ENCODE results near the gene ERI3. TPM values are rescaled to one million over a fixed set of nuclear protein-coding genes. Genes with fewer than 3 reads are reported as not detected.

ERI3 gene
- total RNA-seq, 1 donor from 2014 or later = 37.9 TPM

- ChIA-PET CTCF (no interaction called here), POLR2A (no interaction called here)
- H3K9me3 Mint-ChIP-seq = no peaks in the 10 kb centered on the region
- no peaks in the 10 kb centered on the region for H3K4me1 Mint-ChIP-seq
- no peak for TF ChIP-seq CTCF (IDR thresholded peaks at IDR 0.05)
- peaks cover 82% of the 10 kb centered on the region for H3K36me3 Mint-ChIP-seq (ENCODE audit: low read depth)
- intact Hi-C loops (cut with micrococcal nuclease) = no loop called here
- no peak overlapping the region for H3K27ac Mint-ChIP-seq
- no peak for DNase-seq
- no peaks in the 10 kb centered on the region for H3K27me3 Mint-ChIP-seq
- H3K4me3 Mint-ChIP-seq = no peak overlapping the region
- no peak for ATAC-seq (ENCODE audit: low read depth)
These were observed 45.1 kb downstream of the ERI3 start for GRCh38 chr1:44310006-44310405.

- H3K36me3 Mint-ChIP-seq (ENCODE audit: low read depth) = peaks cover 88% of the 10 kb centered on the region
- no peak overlapping the region for H3K27ac Mint-ChIP-seq
- no peaks in the 10 kb centered on the region for H3K4me1 Mint-ChIP-seq
- ChIA-PET CTCF (no interaction called here), POLR2A (no interaction called here)
- intact Hi-C loops (cut with micrococcal nuclease) = no loop called here
- no peak for ATAC-seq (ENCODE audit: low read depth)
- TF ChIP-seq CTCF (IDR thresholded peaks at IDR 0.05) = no peak
- H3K9me3 Mint-ChIP-seq = no peaks in the 10 kb centered on the region
- no peaks in the 10 kb centered on the region for H3K27me3 Mint-ChIP-seq
- no peak overlapping the region for H3K4me3 Mint-ChIP-seq
- no peak for DNase-seq
These were observed 49.1 kb downstream of the ERI3 start for GRCh38 chr1:44305962-44306422.

- Mint-ChIP-seq H3K4me3 (no peak overlapping the region), H3K27me3 (no peaks in the 10 kb centered on the region), H3K36me3 (ENCODE audit: low read depth) (peaks cover 78% of the 10 kb centered on the region), H3K4me1 (no peaks in the 10 kb centered on the region), H3K27ac (no peak overlapping the region), H3K9me3 (no peaks in the 10 kb centered on the region)
- ChIA-PET POLR2A (no interaction called here), CTCF (no interaction called here)
- DNase-seq (no peak), ATAC-seq (ENCODE audit: low read depth) (no peak)
- no peak for TF ChIP-seq CTCF (IDR thresholded peaks at IDR 0.05)
- intact Hi-C loops (cut with micrococcal nuclease) = no loop called here
These were observed 51.5 kb downstream of the ERI3 start for GRCh38 chr1:44303532-44303931.

- ChIA-PET POLR2A (no interaction called here), CTCF (no interaction called here)
- no peak for TF ChIP-seq CTCF (IDR thresholded peaks at IDR 0.05)
- intact Hi-C loops (cut with micrococcal nuclease) = no loop called here
- Mint-ChIP-seq H3K27me3 (no peaks in the 10 kb centered on the region), H3K27ac (no peak overlapping the region), H3K4me3 (no peak overlapping the region), H3K4me1 (no peaks in the 10 kb centered on the region), H3K36me3 (ENCODE audit: low read depth) (peaks cover 75% of the 10 kb centered on the region), H3K9me3 (no peaks in the 10 kb centered on the region)
- ATAC-seq (ENCODE audit: low read depth) (no peak), DNase-seq (no peak)
These were observed 52.5 kb downstream of the ERI3 start for GRCh38 chr1:44302541-44302940.

- ChIA-PET CTCF (no interaction called here), POLR2A (no interaction called here)
- Mint-ChIP-seq H3K36me3 (ENCODE audit: low read depth) (peaks cover 73% of the 10 kb centered on the region), H3K4me3 (no peak overlapping the region), H3K4me1 (no peaks in the 10 kb centered on the region), H3K27me3 (no peaks in the 10 kb centered on the region), H3K27ac (no peak overlapping the region), H3K9me3 (no peaks in the 10 kb centered on the region)
- DNase-seq (no peak), ATAC-seq (ENCODE audit: low read depth) (no peak)
- intact Hi-C loops (cut with micrococcal nuclease) = no loop called here
- TF ChIP-seq CTCF (IDR thresholded peaks at IDR 0.05) = no peak
These were observed 53.6 kb downstream of the ERI3 start for GRCh38 chr1:44301442-44301841.
